HepG2 (cell line): Measurements from ENCODE around the gene CAMK1D.

Experiments
- ATF1 ChIP-seq: IDR thresholded peaks from 2 replicates; pipeline ENCODE4 v1.6.1; 2016; ENCODE audit warnings: mild to moderate bottlenecking, control low read depth
- ELF1 ChIP-seq: sonication (generic); formaldehyde crosslinking; IDR thresholded peaks from 2 replicates; pipeline ENCODE4 v1.4.0; 2020; ENCODE audit warnings: missing genetic modification reagents
- ETV5 ChIP-seq: IDR thresholded peaks from 2 replicates; pipeline ENCODE4 v1.6.1; 2018; ENCODE audit warnings: missing biosample characterization, missing genetic modification reagents, inconsistent platforms, borderline replicate concordance
- EZH2 ChIP-seq: conservative IDR thresholded peaks from 2 replicates; pipeline ENCODE4 v1.6.1; 2012; ENCODE audit warnings: mild to moderate bottlenecking, low read depth, low read length, moderate library complexity
- FOXA3 ChIP-seq: IDR thresholded peaks from 2 replicates; pipeline ENCODE4 v1.6.1; 2016; ENCODE audit warnings: missing genetic modification reagents, missing compliant biosample characterization
- FOXJ3 ChIP-seq: sonication (generic); formaldehyde crosslinking; IDR thresholded peaks from 2 replicates; pipeline ENCODE4 v1.4.0; 2020; ENCODE audit warnings: missing genetic modification reagents, mild to moderate bottlenecking, borderline replicate concordance
- FOXM1 ChIP-seq: sonication (generic); formaldehyde crosslinking; IDR thresholded peaks from 2 replicates; pipeline ENCODE4 v1.5.0; 2020; ENCODE audit warnings: missing genetic modification reagents
- HDAC2 ChIP-seq: sonication (generic); formaldehyde crosslinking; IDR thresholded peaks from 2 replicates; pipeline ENCODE4 v1.4.0; 2020; ENCODE audit warnings: missing genetic modification reagents
- POLR2A ChIP-seq, 2 experiments: IDR thresholded peaks; 2 replicates each; pipeline ENCODE4 v1.6.1; 2011; ENCODE audit warnings: low read depth in 2 of 2, low read length in 2 of 2, mild to moderate bottlenecking in 1 of 2, moderate library complexity in 1 of 2; ENCODE audit not compliant: insufficient read depth in 1 of 2
- ZNF256 ChIP-seq: sonication (generic); formaldehyde crosslinking; conservative IDR thresholded peaks from 2 replicates; pipeline ENCODE4 v1.4.0; 2020; ENCODE audit warnings: missing genetic modification reagents
- ZNF589 ChIP-seq: sonication (generic); formaldehyde crosslinking; conservative IDR thresholded peaks from 2 replicates; pipeline ENCODE4 v1.8.0; 2022; ENCODE audit warnings: mild to moderate bottlenecking, moderate library complexity, missing genetic modification reagents
- TF ChIP-seq, protein P1 (sequence below): sonication (generic); formaldehyde crosslinking; IDR thresholded peaks from 2 replicates; pipeline ENCODE4 v1.5.0; 2020; ENCODE audit warnings: missing genetic modification reagents
- TF ChIP-seq, protein P2 (sequence below): sonication (generic); formaldehyde crosslinking; IDR thresholded peaks from 2 replicates; pipeline ENCODE4 v1.4.0; 2020; ENCODE audit warnings: missing genetic modification reagents
- TF ChIP-seq, protein P3 (sequence below): IDR thresholded peaks from 2 replicates; pipeline ENCODE4 v1.6.1; 2016; ENCODE audit warnings: mild to moderate bottlenecking

DNA sequence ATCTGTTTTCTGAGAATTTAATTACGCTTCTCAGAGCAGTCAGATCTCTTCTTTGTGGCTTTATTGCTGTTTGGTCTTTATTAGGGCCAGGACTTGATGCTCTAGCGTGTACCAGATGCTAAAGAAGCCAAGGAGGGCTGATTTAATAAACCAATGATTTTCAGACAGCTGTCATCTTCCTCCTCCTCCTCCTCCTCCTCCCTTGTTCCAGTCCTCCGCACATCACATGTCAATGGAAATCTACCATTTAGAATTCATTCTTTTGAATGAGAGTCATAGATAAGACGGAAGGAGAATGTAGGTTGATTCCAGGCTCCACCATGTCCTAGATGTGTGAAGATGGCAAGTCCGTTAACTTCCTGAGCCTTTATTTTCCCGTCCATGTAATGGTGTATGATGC, 156.3 kb downstream of the CAMK1D start:
- TF ChIP-seq ZNF256 (CRISPR knock-in tag) (no peak), EZH2 (no peak), HDAC2 (CRISPR knock-in tag) (no peak), ELF1 (CRISPR knock-in tag) (no peak), FOXA3 (CRISPR knock-in tag) (no peak), ZNF589 (CRISPR knock-in tag) (no peak), ATF1 (CRISPR knock-in tag) (no peak), ETV5 (CRISPR knock-in tag) (no peak), FOXJ3 (CRISPR knock-in tag) (no peak), POLR2A (IDR thresholded peaks at IDR 0.05; ENCODE audit: insufficient read depth in 1 of 2, low read depth in 2 of 2, low read length in 2 of 2) (no peak), FOXM1 (CRISPR knock-in tag) (no peak)
- TF ChIP-seq, protein P1, sequence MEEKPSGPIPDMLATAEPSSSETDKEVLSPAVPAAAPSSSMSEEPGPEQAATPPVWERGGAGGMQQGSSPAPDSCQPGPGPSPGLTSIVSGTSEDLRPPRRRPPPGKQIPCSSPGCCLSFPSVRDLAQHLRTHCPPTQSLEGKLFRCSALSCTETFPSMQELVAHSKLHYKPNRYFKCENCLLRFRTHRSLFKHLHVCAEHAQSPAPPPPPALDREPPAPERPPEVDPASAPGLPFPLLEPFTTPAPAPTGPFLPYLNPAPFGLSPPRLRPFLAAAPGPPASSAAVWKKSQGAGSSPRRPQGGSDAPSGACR (CRISPR knock-in tag): no peak
- TF ChIP-seq, protein P2, sequence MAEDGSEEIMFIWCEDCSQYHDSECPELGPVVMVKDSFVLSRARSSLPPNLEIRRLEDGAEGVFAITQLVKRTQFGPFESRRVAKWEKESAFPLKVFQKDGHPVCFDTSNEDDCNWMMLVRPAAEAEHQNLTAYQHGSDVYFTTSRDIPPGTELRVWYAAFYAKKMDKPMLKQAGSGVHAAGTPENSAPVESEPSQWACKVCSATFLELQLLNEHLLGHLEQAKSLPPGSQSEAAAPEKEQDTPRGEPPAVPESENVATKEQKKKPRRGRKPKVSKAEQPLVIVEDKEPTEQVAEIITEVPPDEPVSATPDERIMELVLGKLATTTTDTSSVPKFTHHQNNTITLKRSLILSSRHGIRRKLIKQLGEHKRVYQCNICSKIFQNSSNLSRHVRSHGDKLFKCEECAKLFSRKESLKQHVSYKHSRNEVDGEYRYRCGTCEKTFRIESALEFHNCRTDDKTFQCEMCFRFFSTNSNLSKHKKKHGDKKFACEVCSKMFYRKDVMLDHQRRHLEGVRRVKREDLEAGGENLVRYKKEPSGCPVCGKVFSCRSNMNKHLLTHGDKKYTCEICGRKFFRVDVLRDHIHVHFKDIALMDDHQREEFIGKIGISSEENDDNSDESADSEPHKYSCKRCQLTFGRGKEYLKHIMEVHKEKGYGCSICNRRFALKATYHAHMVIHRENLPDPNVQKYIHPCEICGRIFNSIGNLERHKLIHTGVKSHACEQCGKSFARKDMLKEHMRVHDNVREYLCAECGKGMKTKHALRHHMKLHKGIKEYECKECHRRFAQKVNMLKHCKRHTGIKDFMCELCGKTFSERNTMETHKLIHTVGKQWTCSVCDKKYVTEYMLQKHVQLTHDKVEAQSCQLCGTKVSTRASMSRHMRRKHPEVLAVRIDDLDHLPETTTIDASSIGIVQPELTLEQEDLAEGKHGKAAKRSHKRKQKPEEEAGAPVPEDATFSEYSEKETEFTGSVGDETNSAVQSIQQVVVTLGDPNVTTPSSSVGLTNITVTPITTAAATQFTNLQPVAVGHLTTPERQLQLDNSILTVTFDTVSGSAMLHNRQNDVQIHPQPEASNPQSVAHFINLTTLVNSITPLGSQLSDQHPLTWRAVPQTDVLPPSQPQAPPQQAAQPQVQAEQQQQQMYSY (CRISPR knock-in tag): no peak
- TF ChIP-seq, protein P3, sequence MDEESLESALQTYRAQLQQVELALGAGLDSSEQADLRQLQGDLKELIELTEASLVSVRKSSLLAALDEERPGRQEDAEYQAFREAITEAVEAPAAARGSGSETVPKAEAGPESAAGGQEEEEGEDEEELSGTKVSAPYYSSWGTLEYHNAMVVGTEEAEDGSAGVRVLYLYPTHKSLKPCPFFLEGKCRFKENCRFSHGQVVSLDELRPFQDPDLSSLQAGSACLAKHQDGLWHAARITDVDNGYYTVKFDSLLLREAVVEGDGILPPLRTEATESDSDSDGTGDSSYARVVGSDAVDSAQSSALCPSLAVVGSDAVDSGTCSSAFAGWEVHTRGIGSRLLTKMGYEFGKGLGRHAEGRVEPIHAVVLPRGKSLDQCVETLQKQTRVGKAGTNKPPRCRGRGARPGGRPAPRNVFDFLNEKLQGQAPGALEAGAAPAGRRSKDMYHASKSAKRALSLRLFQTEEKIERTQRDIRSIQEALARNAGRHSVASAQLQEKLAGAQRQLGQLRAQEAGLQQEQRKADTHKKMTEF (CRISPR knock-in tag): no peak
